HCT116 (cell line): ENCODE measurements around the gene C11orf91. TPM values are rescaled to one million over a fixed set of nuclear protein-coding genes. Genes with fewer than 3 reads are reported as not detected.

ENCODE experiments used
- ATAC-seq: fragments of 200-7000 bp; cut with Tn5 transposase; 2 replicates; pipeline ENCODE4 v1.9.1; 2020; ENCODE audit warnings: mild to moderate bottlenecking, moderate library complexity
- BruUV-seq: library from RNA; stranded (reverse); fragments of 400-500 nt; replicated peaks from 2 replicates; lab custom pipeline; 2021; lab: Mats Ljungman, UMichigan
- CTCF ChIA-PET: fragments of 300-600 bp; sonication (Branson Sonifier 250); formaldehyde crosslinking; loops from one replicate; lab custom pipeline; 2021; ENCODE audit warnings: antibody characterized with exemption; lab: Charles Lee
- POLR2A ChIA-PET: fragments of 300-600, 350-600 bp; sonication (Branson Sonifier 250); formaldehyde crosslinking; loops from one replicate; lab custom pipeline; 2021; ENCODE audit warnings: antibody characterized with exemption; lab: Charles Lee
- RAD21 ChIA-PET, 2 experiments: fragments of 300-600 bp; sonication (Branson Sonifier 250); formaldehyde crosslinking; loops; one replicate each; lab custom pipeline; 2023; ENCODE audit warnings: low total read pairs in 2 of 2; ENCODE audit not compliant: uncharacterized antibody in 2 of 2, unreplicated experiment in 2 of 2, low non-redundant PET in 1 of 2; lab: Charles Lee
- DNase-seq: peaks from one replicate; pipeline ENCODE4 v3.0.0-alpha.2; 2010; ENCODE audit warnings: low read depth, low spot score
- H2AFZ ChIP-seq: fragments of 200-600 bp; shearing (Covaris generic), sonication (generic); 2 replicates; pipeline ENCODE4 v1.6.1; 2017; ENCODE audit warnings: low read depth, mixed run types, mixed read lengths, antibody characterized with exemption, low read length; ENCODE audit not compliant: poor library complexity, severe bottlenecking
- H3K27ac ChIP-seq: 2 replicates; pipeline ENCODE4 v1.5.1; 2012; ENCODE audit warnings: low read depth, low read length
- H3K27me3 ChIP-seq: fragments of 200-600 bp; sonication (generic); 2 replicates; pipeline ENCODE4 v1.6.1; 2016; ENCODE audit warnings: mixed run types, low read length, mixed read lengths; ENCODE audit not compliant: insufficient read depth
- H3K36me3 ChIP-seq, 2 experiments: fragments of 200-500 bp in 1 of 2; fragments of 200-600 bp in 1 of 2; sonication (Bioruptor generic) in 1 of 2; sonication (generic) in 1 of 2; 2 replicates each; pipeline versions ENCODE4 v1.5.1 to v1.6.1; 2014 to 2016; ENCODE audit warnings: low read length in 2 of 2, inconsistent platforms in 1 of 2, mixed read lengths in 1 of 2, mixed run types in 1 of 2; ENCODE audit not compliant: insufficient read depth in 2 of 2, control insufficient read depth in 1 of 2
- H3K4me1 ChIP-seq, 2 experiments: fragments of 200-600 bp in 1 of 2; sonication (generic) in 1 of 2; 2 replicates each; pipeline versions ENCODE4 v1.5.1 to v1.6.1; 2012 to 2017; ENCODE audit warnings: low read length in 2 of 2, inconsistent platforms in 1 of 2, mild to moderate bottlenecking in 1 of 2, mixed read lengths in 1 of 2, mixed run types in 1 of 2, moderate library complexity in 1 of 2; ENCODE audit not compliant: insufficient read depth in 2 of 2, control insufficient read depth in 1 of 2
- H3K4me2 ChIP-seq: fragments of 200-600 bp; sonication (generic); 2 replicates; pipeline ENCODE4 v1.6.1; 2017; ENCODE audit warnings: mixed run types, low read length, mixed read lengths
- H3K4me3 ChIP-seq, 2 experiments: fragments of 200-600 bp in 1 of 2; sonication (generic) in 1 of 2; replicated peaks in 1 of 2; 2 replicates each; pipeline ENCODE4 v1.5.1; 2011 to 2016; ENCODE audit warnings: low read length in 2 of 2, control low read depth in 1 of 2, low read depth in 1 of 2, mild to moderate bottlenecking in 1 of 2, mixed read lengths in 1 of 2, mixed run types in 1 of 2
- H3K79me2 ChIP-seq: fragments of 200-600 bp; sonication (generic); 2 replicates; pipeline ENCODE4 v1.6.1; 2017; ENCODE audit warnings: mild to moderate bottlenecking, mixed run types, low read length, moderate library complexity, mixed read lengths; ENCODE audit not compliant: insufficient read depth
- H3K9ac ChIP-seq: fragments of 200-600 bp; sonication (generic); 2 replicates; pipeline ENCODE4 v1.6.1; 2016; ENCODE audit warnings: low read length, mixed read lengths
- H3K9me2 ChIP-seq: fragments of 200-600 bp; sonication (generic), shearing (Covaris generic); 2 replicates; pipeline ENCODE4 v1.6.1; 2017; ENCODE audit warnings: mixed run types, mild to moderate bottlenecking, moderate library complexity; ENCODE audit not compliant: insufficient read depth
- H3K9me3 ChIP-seq, 2 experiments: fragments of 200-500 bp in 1 of 2; fragments of 200-600 bp in 1 of 2; sonication (Bioruptor generic) in 1 of 2; sonication (generic) in 1 of 2; 2 replicates each; pipeline ENCODE4 v1.6.1; 2014 to 2017; ENCODE audit warnings: low read length in 2 of 2, mixed read lengths in 2 of 2, inconsistent platforms in 1 of 2, low read depth in 1 of 2, mild to moderate bottlenecking in 1 of 2, mixed run types in 1 of 2, moderate library complexity in 1 of 2; ENCODE audit not compliant: control insufficient read depth in 1 of 2, insufficient read depth in 1 of 2
- H4K20me1 ChIP-seq: fragments of 200-600 bp; sonication (generic), shearing (Covaris generic); 2 replicates; pipeline ENCODE4 v1.6.1; 2017; ENCODE audit warnings: mixed run types, mild to moderate bottlenecking, moderate library complexity; ENCODE audit not compliant: insufficient read depth
- CBX3 ChIP-seq: IDR thresholded peaks from 2 replicates; pipeline ENCODE4 v1.6.1; 2012; ENCODE audit warnings: low read depth
- CEBPB ChIP-seq: IDR thresholded peaks from 2 replicates; pipeline ENCODE4 v1.6.1; 2012; ENCODE audit warnings: low read depth
- EGR1 ChIP-seq: IDR thresholded peaks from 2 replicates; pipeline ENCODE4 v1.6.1; 2012; ENCODE audit warnings: low read depth
- EZH2phosphoT487 ChIP-seq: fragments of 200-600 bp; IDR thresholded peaks from 2 replicates; pipeline ENCODE4 v1.6.1; 2018; ENCODE audit warnings: antibody characterized with exemption, borderline replicate concordance
- FOSL1 ChIP-seq: IDR thresholded peaks from 2 replicates; pipeline ENCODE4 v1.6.1; 2012; ENCODE audit warnings: low read depth
- JUND ChIP-seq: IDR thresholded peaks from 2 replicates; pipeline ENCODE4 v1.6.1; 2012
- POLR2A ChIP-seq: IDR thresholded peaks from 2 replicates; pipeline ENCODE4 v1.7.0; 2011; ENCODE audit warnings: borderline replicate concordance; ENCODE audit not compliant: insufficient read depth, insufficient read length; ENCODE audit errors: extremely low read depth
- RAD21 ChIP-seq: IDR thresholded peaks from 2 replicates; pipeline ENCODE4 v1.6.1; 2012; ENCODE audit warnings: low read depth, mild to moderate bottlenecking
- SIN3A ChIP-seq: IDR thresholded peaks from 2 replicates; pipeline ENCODE4 v1.6.1; 2012; ENCODE audit warnings: low read depth
- SP1 ChIP-seq: IDR thresholded peaks from 2 replicates; pipeline ENCODE4 v1.6.1; 2012; ENCODE audit warnings: low read depth
- SRF ChIP-seq: IDR thresholded peaks from 2 replicates; pipeline ENCODE4 v1.6.1; 2012; ENCODE audit warnings: low read depth
- YY1 ChIP-seq: IDR thresholded peaks from 2 replicates; pipeline ENCODE4 v1.6.1; 2011; ENCODE audit warnings: low read length, low read depth, moderate library complexity, mild to moderate bottlenecking; ENCODE audit not compliant: insufficient replicate concordance; ENCODE audit errors: extremely low read depth
- ZFX ChIP-seq: fragments of 450-650 bp; IDR thresholded peaks from 2 replicates; pipeline ENCODE4 v1.6.1; 2017
- intact Hi-C: fragments of 100-400 bp; cut with micrococcal nuclease; formaldehyde crosslinking; loops from 2 replicates; pipeline ENCODE4 v1.10.0; 2022
- total RNA-seq: library from RNA; stranded (reverse); gene quantifications from one replicate; pipeline ENCODE4 v1.2.1, GENCODE V29; 2021; ENCODE audit not compliant: unreplicated experiment
- TF ChIP-seq, protein P1 (sequence below): IDR thresholded peaks from 2 replicates; pipeline ENCODE4 v1.6.1; 2012
- TF ChIP-seq, protein P2 (sequence below): IDR thresholded peaks from 2 replicates; pipeline ENCODE4 v1.6.1; 2011; ENCODE audit warnings: mild to moderate bottlenecking, low read length, moderate library complexity; ENCODE audit not compliant: insufficient replicate concordance; ENCODE audit errors: extremely low read depth
- TF ChIP-seq, protein P3 (sequence below), 3 experiments: fragments of 200-600 bp in 1 of 3; sonication (generic) in 1 of 3; IDR thresholded peaks in 2 of 3; conservative IDR thresholded peaks in 1 of 3; 2 replicates each; pipeline ENCODE4 v1.5.1; 2012 to 2017; ENCODE audit warnings: low read depth in 2 of 3, low read length in 2 of 3, antibody characterized with exemption in 1 of 3, borderline replicate concordance in 1 of 3, control low read depth in 1 of 3, mild to moderate bottlenecking in 1 of 3, mixed read lengths in 1 of 3, mixed run types in 1 of 3, moderate library complexity in 1 of 3; ENCODE audit not compliant: insufficient read depth in 1 of 3
- TF ChIP-seq, protein P4 (sequence below): IDR thresholded peaks from 2 replicates; pipeline ENCODE4 v1.6.1; 2012; ENCODE audit warnings: low read depth
- TF ChIP-seq, protein P5 (sequence below): IDR thresholded peaks from 2 replicates; pipeline ENCODE4 v1.6.1; 2012

Gene C11orf91
- total RNA-seq, 1 experiment from 2014 or later = 0.54 TPM

DNA sequence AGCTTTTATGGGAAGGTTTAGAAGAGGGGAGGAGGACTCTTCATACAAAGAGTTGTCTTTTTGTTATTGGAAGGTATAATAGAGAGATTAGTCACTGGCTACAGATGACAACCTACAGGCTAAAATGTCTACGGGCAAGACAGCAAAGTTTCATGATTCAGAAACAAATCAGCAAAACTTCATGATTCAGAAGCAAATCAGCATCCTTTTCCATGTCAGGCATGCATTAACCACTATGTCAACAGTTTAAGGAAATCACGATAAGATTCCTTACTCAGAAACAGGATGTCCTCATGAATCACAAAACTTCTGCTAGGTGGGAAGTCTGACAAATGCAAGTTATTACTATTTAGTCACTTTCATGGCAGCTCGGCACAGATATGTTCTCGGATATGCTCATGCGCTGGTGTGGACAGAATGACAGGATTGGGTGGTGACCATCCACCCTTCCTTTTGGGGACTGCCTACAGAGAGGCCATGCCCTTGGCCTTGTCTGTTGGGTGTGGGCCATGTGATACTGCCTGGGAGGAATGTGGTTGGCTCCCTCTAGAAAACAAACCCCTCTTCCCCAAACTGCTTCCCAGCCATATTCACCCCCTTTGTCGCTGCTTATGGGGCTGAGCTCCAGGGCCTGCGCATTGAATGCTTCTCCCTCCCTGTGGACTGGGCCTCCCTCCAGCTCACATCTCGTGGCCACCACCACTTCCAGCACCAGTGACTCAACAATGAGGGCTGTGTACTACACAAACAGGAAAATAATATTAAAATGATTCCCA is 10.1 kb downstream of the C11orf91 start:
- CTCF ChIA-PET = interaction anchor here (0.6 to 8.4 kb wide), 9 partner anchors 26 to 525 kb away, joined by 3 to 57 read pairs (median 3); partner anchors contain the start of gene CD59
- peak; percentile 81 for DNase-seq
- BruUV-seq = no TSS peak
- TF ChIP-seq SRF (peak; percentile 87), CBX3 (peak; percentile 78), ZFX (no peak; the same call in 1 of the 2 replicates), POLR2A (no peak), RAD21 (peak; percentile 36; the same call in 1 of the 2 replicates), SIN3A (peak; percentile 91), FOSL1 (peak; percentile 94), EZH2phosphoT487 (no peak), CEBPB (peak; percentile 88), EGR1 (peak; percentile 36; the same call in 1 of the 2 replicates), JUND (peak; percentile 93), YY1 (peak; percentile 6), SP1 (peak; percentile 96)
- TF ChIP-seq, protein P1, sequence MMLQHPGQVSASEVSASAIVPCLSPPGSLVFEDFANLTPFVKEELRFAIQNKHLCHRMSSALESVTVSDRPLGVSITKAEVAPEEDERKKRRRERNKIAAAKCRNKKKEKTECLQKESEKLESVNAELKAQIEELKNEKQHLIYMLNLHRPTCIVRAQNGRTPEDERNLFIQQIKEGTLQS = no peak
- TF ChIP-seq, protein P2, sequence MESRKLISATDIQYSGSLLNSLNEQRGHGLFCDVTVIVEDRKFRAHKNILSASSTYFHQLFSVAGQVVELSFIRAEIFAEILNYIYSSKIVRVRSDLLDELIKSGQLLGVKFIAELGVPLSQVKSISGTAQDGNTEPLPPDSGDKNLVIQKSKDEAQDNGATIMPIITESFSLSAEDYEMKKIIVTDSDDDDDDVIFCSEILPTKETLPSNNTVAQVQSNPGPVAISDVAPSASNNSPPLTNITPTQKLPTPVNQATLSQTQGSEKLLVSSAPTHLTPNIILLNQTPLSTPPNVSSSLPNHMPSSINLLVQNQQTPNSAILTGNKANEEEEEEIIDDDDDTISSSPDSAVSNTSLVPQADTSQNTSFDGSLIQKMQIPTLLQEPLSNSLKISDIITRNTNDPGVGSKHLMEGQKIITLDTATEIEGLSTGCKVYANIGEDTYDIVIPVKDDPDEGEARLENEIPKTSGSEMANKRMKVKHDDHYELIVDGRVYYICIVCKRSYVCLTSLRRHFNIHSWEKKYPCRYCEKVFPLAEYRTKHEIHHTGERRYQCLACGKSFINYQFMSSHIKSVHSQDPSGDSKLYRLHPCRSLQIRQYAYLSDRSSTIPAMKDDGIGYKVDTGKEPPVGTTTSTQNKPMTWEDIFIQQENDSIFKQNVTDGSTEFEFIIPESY = peak; percentile 32
- TF ChIP-seq, protein P3, sequence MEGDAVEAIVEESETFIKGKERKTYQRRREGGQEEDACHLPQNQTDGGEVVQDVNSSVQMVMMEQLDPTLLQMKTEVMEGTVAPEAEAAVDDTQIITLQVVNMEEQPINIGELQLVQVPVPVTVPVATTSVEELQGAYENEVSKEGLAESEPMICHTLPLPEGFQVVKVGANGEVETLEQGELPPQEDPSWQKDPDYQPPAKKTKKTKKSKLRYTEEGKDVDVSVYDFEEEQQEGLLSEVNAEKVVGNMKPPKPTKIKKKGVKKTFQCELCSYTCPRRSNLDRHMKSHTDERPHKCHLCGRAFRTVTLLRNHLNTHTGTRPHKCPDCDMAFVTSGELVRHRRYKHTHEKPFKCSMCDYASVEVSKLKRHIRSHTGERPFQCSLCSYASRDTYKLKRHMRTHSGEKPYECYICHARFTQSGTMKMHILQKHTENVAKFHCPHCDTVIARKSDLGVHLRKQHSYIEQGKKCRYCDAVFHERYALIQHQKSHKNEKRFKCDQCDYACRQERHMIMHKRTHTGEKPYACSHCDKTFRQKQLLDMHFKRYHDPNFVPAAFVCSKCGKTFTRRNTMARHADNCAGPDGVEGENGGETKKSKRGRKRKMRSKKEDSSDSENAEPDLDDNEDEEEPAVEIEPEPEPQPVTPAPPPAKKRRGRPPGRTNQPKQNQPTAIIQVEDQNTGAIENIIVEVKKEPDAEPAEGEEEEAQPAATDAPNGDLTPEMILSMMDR (IDR thresholded peaks at IDR 0.05 in 2 of 3, conservative IDR thresholded peaks at IDR 0.05 in 1 of 3; ENCODE audit: borderline replicate concordance in 1 of 3, insufficient read depth in 1 of 3, low read depth in 2 of 3, low read length in 2 of 3) = no peak
- TF ChIP-seq, protein P4, sequence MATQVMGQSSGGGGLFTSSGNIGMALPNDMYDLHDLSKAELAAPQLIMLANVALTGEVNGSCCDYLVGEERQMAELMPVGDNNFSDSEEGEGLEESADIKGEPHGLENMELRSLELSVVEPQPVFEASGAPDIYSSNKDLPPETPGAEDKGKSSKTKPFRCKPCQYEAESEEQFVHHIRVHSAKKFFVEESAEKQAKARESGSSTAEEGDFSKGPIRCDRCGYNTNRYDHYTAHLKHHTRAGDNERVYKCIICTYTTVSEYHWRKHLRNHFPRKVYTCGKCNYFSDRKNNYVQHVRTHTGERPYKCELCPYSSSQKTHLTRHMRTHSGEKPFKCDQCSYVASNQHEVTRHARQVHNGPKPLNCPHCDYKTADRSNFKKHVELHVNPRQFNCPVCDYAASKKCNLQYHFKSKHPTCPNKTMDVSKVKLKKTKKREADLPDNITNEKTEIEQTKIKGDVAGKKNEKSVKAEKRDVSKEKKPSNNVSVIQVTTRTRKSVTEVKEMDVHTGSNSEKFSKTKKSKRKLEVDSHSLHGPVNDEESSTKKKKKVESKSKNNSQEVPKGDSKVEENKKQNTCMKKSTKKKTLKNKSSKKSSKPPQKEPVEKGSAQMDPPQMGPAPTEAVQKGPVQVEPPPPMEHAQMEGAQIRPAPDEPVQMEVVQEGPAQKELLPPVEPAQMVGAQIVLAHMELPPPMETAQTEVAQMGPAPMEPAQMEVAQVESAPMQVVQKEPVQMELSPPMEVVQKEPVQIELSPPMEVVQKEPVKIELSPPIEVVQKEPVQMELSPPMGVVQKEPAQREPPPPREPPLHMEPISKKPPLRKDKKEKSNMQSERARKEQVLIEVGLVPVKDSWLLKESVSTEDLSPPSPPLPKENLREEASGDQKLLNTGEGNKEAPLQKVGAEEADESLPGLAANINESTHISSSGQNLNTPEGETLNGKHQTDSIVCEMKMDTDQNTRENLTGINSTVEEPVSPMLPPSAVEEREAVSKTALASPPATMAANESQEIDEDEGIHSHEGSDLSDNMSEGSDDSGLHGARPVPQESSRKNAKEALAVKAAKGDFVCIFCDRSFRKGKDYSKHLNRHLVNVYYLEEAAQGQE = no peak
- TF ChIP-seq, protein P5, sequence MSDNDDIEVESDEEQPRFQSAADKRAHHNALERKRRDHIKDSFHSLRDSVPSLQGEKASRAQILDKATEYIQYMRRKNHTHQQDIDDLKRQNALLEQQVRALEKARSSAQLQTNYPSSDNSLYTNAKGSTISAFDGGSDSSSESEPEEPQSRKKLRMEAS = peak; percentile 76

More for the DNA sequence above, 10.1 kb downstream of the C11orf91 start:
- Histone ChIP-seq H2AFZ (peak overlapping the region; percentile 52), H3K4me3 (peak overlapping the region in 1 of 2 experiments; percentile 29; a peak in 1 of 4 replicates), H4K20me1 (no peaks in the 10 kb centered on the region), H3K36me3 (no peaks in the 10 kb centered on the region), H3K9me3 (no peaks in the 10 kb centered on the region), H3K4me2 (peak overlapping the region; percentile 76), H3K9me2 (no peaks in the 10 kb centered on the region), H3K27ac (peak overlapping the region; percentile 72), H3K27me3 (no peaks in the 10 kb centered on the region), H3K79me2 (no peaks in the 10 kb centered on the region), H3K4me1 (peaks cover 42 to 77% of the 10 kb centered on the region in 2 experiments), H3K9ac (peak overlapping the region; percentile 57)
- peak; percentile 60 for ATAC-seq
- ChIA-PET POLR2A (interaction anchor here (0.6 to 4.3 kb wide), 6 partner anchors 11 to 57 kb away, joined by 3 to 38 read pairs (median 3); partner anchors contain the start of genes C11orf91 and CD59), RAD21 (interaction anchor here in 1 of 2 experiments (0.6 kb wide), 1 partner anchor 277 kb away, joined by 3 read pairs; no protein-coding TSS in a partner anchor)
- intact Hi-C loops = loop anchor here (5.0 to 10.0 kb wide), 2 partner anchors 58 to 806 kb away; no protein-coding TSS in a partner anchor
